ENCODE results near the gene WDR46. TPM values are rescaled to one million over a fixed set of nuclear protein-coding genes. Genes with fewer than 3 reads are reported as not detected.

The WDR46 gene
- total RNA-seq, 1 donor from 2014 or later: 36.3 TPM

- Histone ChIP-seq H3K27ac (peak overlapping the region; percentile 99), H3K4me3 (peak overlapping the region; percentile 73 to 93), H3K27me3 (no peaks in the 10 kb centered on the region), H3K4me1 (peaks cover 54% of the 10 kb centered on the region), H3K36me3 (no peaks in the 10 kb centered on the region), H3K9me3 (no peaks in the 10 kb centered on the region)
- intact Hi-C loops (cut with DNase I): no loop called here
- TF ChIP-seq POLR2AphosphoS5 (IDR thresholded peaks at IDR 0.05; ENCODE audit: insufficient read depth in 1 of 2, low read depth in 1 of 2) (no peak), POLR2A (IDR thresholded peaks at IDR 0.05) (no peak), CTCF (IDR thresholded peaks at IDR 0.05) (no peak)
- DNase-seq (ENCODE audit: extremely low spot score in 2 of 2): peak in 1 of 2 donors; percentile 87
Observed at GRCh38 chr6:33313105-33313708, 24.2 kb upstream of the WDR46 start.

- peak overlapping the region; percentile 99 for H3K27ac ChIP-seq
- no peaks in the 10 kb centered on the region for H3K9me3 ChIP-seq
- TF ChIP-seq POLR2AphosphoS5 (IDR thresholded peaks at IDR 0.05; ENCODE audit: insufficient read depth in 1 of 2, low read depth in 1 of 2) (peak; percentile 29 to 58), POLR2A (IDR thresholded peaks at IDR 0.05) (no peak)
- no peaks in the 10 kb centered on the region for H3K27me3 ChIP-seq
- H3K36me3 ChIP-seq: no peaks in the 10 kb centered on the region
- H3K4me3 ChIP-seq: peak overlapping the region; percentile 73 to 93
- H3K4me1 ChIP-seq: peaks cover 52% of the 10 kb centered on the region
- DNase-seq (ENCODE audit: extremely low spot score in 2 of 2): peak in 1 of 2 donors; percentile 92
- intact Hi-C loops (cut with DNase I): no loop called here
Observed at GRCh38 chr6:33312361-33313104, 23.5 kb upstream of the WDR46 start.

- TF ChIP-seq POLR2AphosphoS5 (IDR thresholded peaks at IDR 0.05; ENCODE audit: insufficient read depth in 1 of 2, low read depth in 1 of 2) (no peak), POLR2A (IDR thresholded peaks at IDR 0.05) (no peak), CTCF (IDR thresholded peaks at IDR 0.05) (no peak)
- intact Hi-C loops (cut with DNase I): no loop called here
- Histone ChIP-seq H3K27ac (no peak overlapping the region), H3K4me3 (no peak overlapping the region), H3K4me1 (peaks cover 6% of the 10 kb centered on the region), H3K36me3 (peaks cover 0 to 33% of the 10 kb centered on the region in 2 donors), H3K27me3 (no peaks in the 10 kb centered on the region), H3K9me3 (no peaks in the 10 kb centered on the region)
- no peak for DNase-seq (ENCODE audit: extremely low spot score in 2 of 2)
Observed at GRCh38 chr6:33306356-33306755, 17.3 kb upstream of the WDR46 start.

GRCh38 chr6:33305052-33305451 is 16.0 kb upstream of the WDR46 start:
- no peak overlapping the region for H3K27ac ChIP-seq
- intact Hi-C loops (cut with DNase I): no loop called here
- TF ChIP-seq CTCF (IDR thresholded peaks at IDR 0.05) (no peak), POLR2A (IDR thresholded peaks at IDR 0.05) (no peak), POLR2AphosphoS5 (IDR thresholded peaks at IDR 0.05; ENCODE audit: insufficient read depth in 1 of 2, low read depth in 1 of 2) (no peak)
- H3K4me3 ChIP-seq: no peak overlapping the region
- peaks cover 0 to 33% of the 10 kb centered on the region in 2 donors for H3K36me3 ChIP-seq
- peaks cover 8% of the 10 kb centered on the region for H3K4me1 ChIP-seq
- no peaks in the 10 kb centered on the region for H3K9me3 ChIP-seq
- no peaks in the 10 kb centered on the region for H3K27me3 ChIP-seq
- no peak for DNase-seq (ENCODE audit: extremely low spot score in 2 of 2)

- DNase-seq (ENCODE audit: extremely low spot score in 2 of 2): no peak
- peaks cover 0 to 33% of the 10 kb centered on the region in 2 donors for H3K36me3 ChIP-seq
- H3K4me1 ChIP-seq: peaks cover 12% of the 10 kb centered on the region
- H3K27me3 ChIP-seq: no peaks in the 10 kb centered on the region
- no peaks in the 10 kb centered on the region for H3K9me3 ChIP-seq
- H3K27ac ChIP-seq: no peak overlapping the region
- no peak for TF ChIP-seq CTCF (IDR thresholded peaks at IDR 0.05)
- intact Hi-C loops (cut with DNase I): no loop called here
- no peak overlapping the region for H3K4me3 ChIP-seq
Observed at GRCh38 chr6:33304216-33304615, 15.2 kb upstream of the WDR46 start.
